Ishikawa (cell line): ENCODE data around the gene TBC1D5.

Source experiments
- EGR1 ChIP-seq: IDR thresholded peaks from 2 replicates; pipeline ENCODE4 v1.6.1; 2012
- MAX ChIP-seq: IDR thresholded peaks from 2 replicates; pipeline ENCODE4 v1.6.1; 2012
- TAF1 ChIP-seq: IDR thresholded peaks from 2 replicates; pipeline ENCODE4 v1.6.1; 2012; ENCODE audit warnings: low read depth, mild to moderate bottlenecking
- YY1 ChIP-seq: IDR thresholded peaks from 2 replicates; pipeline ENCODE4 v1.6.1; 2012; ENCODE audit warnings: low read depth

GRCh38 chr3:17129556-17129955 lies 612.9 kb downstream of the TBC1D5 start:
- TF ChIP-seq TAF1 = no peak
- no peak for TF ChIP-seq EGR1
- TF ChIP-seq MAX = no peak
- no peak for TF ChIP-seq YY1
